Kidney glomerular epithelial cell (primary cell): ENCODE data around the gene RET.

ENCODE experiments used
- DNase-seq: peaks from one replicate; lab custom pipeline; 2025; lab: John Stamatoyannopoulos, UW

The RET gene

DNA sequence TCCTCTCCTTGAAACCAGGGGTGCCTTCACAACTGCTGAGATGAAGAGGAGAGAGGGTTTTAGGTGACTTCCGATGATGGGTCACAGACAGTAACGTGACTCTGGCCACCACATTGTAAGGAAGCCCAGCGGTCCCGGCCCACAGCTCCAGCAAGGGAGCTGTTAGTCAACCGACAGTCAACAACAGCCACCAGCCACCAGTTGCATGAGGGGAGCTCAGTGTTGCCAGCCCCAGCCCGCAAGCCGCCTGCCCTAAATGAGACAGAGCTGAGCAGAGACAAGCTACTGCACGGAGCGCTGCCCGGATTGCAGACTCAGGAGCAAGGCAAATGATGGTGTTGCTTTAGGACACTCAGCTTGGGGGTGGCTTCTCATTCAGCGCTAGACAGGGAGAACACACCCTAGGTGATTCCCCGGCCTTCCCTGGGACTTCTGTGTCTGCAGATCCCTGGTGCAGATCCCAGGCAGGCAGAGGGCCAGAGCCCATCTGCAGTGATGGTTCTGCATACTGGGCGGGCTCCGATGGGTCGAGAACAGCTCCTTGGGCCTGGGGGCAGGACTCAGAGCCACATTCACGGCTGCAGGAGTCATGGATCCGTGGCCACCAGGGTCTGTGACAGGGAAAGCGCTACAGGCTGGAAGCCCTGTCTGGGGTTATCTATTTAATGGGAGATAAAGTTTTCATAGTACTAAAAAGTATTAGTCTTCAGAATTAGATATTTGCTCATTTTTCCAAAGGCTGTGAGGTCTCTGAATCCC lies 14.3 kb upstream of the RET start:
- DNase-seq, result no peak

DNA sequence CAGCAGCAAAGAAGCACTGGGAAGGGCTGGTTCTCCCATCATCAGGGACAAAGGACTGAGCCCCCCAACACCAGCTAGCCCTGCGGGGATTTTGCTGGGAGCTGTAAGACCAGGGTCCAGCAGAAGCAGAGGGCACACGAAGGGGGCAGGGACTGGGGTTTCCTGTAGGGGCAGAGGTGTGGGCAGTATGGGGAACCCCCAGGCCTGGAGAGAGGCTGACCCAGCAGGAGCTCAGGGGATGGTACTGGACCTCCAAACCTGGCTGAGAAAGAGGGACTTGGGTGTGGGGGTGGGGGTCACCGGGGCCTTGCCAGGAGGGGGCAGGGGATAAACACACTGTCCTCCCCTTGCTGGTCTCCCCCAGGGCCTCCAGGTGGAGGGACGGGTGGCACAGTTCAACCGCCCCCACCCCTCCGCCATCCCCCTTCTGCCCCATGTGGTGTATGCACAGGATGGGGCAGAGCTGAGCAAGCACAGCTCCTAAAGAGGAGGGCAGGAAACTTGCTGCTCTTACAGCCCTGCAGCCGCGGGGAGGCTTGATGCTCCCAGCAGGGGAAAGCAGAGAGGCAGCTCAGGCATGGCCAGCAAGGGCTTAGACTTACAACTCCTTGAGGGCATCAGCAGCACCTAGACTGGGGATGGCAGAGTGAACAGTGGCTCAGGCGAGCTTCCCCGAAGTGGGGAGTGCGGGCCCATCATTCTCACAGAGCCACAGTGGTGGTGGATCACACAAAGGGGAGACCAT lies 12.4 kb upstream of the RET start:
- DNase-seq, result no peak

DNA sequence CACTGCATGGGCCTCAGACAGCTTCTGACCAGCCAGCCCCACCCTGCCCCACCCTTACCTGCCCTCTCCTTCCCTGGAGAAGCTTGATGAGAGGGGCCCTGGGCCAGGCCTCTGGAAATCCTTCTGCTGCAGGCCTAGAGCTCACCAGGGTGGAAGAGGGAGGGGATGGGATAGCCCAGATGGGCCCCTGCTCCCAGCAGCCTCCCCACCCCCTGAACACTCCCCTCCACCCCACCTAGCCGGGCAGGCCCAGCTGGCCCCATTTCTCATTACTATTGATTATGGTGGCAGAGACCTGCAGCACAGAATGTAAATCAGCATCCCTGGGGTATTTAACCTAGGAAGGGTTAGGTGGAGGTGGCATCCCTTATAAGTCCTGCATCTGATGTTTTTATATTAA lies 11.6 kb upstream of the RET start:
- DNase-seq, result no peak

DNA sequence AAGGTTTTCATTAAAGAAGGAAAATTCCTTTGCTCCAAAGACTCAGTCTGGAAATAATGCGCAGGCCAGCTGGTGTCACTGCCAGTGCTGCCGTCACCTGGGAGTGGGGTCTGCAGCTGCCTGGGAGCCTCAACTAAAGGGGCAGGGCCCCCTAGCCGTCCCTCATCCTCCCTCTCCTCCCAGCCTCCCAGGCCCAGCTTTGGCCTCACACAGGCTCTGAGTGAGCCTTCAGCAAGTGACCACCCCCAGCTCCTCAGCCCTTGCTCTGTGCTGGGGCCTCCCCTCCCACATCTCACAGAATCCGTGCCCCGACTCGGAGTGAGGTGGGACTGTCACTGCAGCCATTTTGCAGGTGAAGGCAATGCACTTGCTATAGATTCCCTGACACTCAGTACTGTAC lies 11.1 kb upstream of the RET start:
- DNase-seq, result no peak

DNA sequence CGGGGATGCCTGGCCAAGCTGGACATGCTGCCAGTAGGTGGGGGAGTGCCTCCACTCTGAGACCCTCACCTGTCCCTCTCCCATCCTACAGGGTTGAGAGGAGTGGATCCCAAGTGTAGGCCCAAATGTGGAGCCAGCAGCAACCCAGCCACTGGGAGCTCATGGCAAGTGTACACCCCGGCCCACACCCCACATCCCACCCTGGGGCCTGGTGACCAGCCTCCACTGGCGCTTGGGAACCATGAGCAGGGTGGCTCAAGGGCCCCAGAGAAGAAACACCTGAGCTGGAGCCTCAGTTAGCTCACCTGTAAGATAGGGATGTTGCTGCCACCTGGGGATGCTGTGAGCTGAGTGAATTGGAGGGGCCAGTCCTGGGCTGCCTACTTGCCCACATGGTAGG lies 10.4 kb upstream of the RET start:
- no peak for DNase-seq

DNA sequence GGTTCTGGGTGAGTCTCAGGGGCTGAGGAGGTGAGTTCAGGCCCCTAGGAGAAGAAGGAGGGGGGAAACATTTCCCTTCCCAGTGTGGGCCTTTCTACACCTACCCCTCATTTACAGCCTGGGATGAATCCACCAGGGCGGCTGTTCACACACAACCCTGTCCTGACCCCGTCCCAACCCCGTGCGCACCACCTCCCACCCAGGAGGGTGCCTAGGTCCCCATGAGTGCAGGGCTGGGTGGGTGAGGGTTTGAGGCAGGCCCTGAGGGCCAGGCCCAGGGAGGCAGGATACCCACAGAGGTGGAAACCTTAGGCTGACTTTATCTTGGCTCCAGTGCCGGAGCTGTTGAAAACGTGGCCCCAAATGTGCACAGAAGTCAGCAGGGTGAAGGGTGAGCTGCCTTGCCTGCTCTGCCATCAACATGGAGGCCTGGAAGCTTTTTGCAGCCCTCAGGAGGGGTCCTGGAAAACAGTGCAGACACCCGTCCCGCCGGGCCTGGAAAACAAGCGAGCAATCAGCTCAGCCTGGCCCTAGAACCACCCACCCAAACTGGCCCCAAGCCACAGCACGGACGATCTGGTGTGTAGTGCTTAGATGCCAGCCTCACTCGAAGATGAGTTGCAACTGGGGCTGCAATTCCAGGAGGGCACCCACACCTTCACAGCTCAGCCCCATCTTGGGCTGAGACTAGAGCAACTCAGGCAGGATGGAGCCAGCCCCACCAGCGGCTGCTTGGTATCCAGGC lies 9.3 kb upstream of the RET start:
- no peak for DNase-seq

DNA sequence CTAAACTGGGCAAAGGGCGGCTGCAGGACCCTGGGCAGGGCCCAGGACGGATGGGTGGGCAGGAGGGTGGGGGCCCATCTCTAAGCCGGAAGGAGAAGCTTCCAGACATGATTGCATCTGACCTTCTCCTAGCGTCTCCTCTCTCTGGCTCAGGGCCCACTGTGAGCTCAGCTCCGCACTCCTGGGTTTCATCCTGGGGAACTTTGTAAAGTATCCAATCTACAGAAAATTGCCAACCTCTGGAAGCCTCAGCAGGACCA lies 8.8 kb upstream of the RET start:
- no peak for DNase-seq

DNA sequence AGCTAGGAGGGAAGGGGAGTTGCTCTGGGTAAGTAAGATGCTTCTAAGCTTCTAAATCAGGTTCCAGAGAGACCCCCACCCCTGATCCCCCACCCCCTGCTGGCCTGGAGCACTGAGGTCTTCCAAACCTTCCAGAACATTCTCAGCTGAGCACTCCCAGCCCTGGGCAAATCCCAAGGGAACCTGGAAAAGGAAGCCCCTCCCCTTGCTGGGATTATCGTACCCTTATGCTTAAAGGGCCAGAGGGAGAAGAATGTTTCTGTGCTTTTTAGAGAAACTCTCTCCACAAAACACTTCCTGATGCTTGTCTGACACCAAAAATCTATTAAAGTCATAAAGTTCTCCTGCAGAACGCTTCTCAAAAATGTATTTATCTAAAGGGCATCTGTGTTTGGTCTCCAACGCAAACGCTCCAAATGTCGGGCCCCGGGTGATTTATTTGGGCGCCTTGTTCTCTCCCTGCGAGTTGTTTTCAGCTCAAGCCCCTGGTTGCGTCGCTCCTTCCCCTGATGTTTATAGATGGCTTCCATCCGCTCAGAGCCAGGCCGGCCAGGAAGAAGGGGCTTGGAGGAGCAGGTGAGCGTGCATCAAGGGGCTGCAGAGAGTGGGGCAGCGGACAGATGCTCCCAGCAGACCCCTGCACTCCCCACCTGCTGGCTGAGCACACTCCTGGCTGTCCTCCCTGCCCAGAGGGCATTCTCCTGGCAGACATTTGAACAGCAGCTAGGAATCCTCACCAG lies 8.2 kb upstream of the RET start:
- DNase-seq, result no peak

DNA sequence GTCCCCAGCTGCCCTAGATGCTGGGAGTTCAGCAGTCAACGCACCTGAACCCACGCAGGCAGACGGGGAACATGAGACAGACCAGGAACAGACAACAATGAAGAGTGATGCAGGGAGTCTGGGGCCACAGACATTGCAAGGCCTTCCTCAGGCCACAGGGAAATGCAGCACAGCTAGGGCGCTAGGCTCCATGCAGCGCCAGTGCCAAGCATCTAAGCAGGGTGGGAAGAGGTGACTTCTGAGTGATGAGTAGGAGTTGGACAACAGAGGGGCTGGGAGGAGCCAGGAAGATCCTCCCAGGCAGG lies 7.7 kb upstream of the RET start:
- no peak for DNase-seq

DNA sequence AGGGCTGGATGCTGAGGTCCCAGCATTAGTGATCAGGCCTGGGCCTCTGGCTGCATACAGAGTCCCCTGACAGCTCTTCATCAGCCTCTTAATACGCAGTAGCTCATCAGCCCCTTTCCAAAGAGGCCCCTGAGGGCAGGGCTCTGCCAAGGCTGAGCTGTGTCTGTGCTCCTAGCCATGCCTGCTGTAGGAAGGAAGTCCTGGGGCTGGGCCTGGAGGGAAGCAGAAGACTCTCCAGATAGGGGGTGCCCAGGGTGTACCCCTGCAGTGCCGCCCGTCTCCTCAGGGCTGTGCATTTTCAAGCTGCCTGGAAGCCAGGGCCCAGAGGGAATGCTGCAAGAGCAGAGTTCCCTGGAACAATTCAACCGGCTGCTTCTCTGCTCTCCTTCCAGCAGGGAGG lies 7.3 kb upstream of the RET start:
- DNase-seq, result no peak

DNA sequence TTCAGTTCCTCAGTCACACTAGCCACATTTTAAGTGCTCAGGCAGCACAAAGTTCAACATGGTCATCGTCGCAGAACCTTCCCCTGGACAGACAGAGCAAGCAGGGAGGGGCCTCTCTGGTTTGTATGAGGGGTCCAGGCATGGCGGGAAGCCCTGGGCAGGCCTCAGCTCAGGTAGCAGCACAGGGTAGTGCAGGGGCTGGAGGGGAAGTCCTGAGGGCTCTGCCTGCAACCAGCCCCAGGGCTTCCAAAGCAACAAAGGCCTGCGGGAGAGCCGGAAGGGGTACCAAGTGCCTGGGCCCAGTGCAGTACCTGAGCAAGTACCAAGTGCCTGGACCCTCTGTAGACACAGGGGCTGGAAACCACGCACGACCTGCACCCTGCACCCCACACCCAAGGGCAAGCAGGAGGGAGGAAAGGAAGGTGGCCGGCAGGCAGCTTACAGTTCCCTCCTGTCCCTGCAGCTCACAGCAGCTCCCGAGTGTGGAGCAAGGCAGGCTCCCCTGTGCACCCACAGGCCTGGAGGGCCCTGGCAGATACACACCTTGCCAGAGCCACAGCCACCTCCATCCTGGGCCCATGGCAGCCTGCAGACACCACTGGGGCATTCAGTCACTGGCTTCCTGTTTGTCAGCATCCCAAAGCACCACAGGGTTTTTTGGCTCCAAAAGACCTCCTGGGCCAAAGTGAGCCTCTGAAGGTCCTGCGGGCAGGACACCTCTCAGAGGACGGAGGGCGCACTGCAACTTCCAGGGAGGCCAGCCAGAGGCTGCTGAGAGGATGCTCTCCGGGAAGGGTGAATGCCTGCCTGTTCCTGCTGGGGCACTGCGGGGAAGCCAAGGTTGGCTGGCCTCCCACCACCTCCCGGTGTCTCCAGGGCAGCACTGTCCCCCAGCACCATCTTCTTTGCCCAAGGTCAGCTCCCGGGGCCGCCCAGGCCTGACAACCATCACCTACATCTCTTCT lies 6.5 kb upstream of the RET start:
- DNase-seq, result no peak

DNA sequence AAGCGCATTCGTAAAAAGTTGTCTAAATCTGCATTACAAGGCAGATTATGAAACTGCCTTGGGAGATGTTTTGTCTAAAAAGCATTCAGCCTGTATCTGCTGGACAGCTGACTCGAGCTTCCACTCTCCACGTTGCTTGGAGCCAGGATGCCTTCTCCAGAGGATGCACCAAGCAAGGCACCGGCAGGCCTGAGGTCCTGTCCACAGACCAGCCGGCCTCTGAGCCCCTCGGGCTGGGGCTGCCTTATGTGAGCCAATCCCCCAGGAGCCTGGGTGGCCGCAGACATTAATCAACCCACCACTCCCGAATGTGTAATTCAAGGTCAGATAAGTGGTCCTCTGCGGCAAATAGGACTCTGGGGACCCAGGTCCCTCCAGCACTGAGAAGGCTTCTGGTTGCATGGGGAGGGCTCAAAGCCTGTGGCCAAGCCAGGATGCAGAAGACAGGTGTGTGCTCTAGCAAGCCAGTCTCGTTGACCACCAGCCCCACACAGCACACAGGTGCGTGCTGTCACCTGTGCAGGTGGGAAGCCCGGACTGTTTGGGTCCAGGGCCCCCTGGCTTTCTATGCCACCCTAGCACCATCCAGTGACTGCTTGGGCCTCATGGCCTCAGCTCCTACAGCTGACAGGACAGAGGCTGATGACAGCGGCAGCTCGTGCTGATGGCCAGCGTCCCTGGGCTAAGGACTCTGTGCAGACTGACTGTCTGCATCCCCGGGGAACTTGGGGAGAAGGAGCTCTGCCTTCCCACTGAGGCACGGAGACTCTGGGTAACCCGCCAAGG lies 4.8 kb upstream of the RET start:
- no peak for DNase-seq

DNA sequence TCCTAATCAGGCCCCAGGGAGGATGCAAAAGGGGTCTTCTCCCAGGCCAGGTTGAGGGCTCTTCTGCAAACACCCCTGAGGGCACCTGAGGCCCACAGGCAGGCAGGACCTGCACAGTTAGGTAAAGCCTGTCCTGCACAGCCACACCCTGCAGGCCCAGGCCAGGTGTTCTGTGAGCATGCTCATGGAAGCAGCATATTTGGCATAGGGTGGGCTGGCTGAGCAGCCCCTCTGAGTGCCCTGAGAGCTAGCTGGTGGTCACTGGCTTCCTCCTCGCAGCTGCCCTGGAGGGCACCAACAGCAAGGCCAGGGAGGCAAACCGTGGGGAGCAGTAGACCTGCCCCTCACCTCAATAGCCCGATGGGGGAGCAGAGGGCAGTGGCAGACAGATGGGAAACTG lies 3.7 kb upstream of the RET start:
- no peak for DNase-seq

DNA sequence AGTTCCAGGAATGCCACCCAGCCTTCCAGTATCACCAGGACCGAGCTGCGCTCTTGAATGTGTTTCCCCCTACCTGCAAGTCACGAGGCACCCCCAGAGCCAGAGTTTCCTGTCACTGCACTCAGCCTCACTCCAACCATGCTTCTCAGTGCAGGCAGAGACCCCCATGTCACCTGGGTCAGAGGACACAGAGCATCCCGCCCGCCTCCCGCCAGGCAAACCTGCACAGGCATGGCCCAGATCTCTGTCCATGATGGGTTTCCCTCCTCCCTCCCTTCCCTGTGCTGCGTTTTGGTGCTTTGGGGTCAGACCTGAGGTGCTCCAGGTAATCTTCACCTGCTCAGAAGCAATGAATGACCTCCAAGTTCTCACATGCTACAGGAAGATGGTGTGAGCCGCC lies 3.1 kb upstream of the RET start:
- DNase-seq, result no peak

DNA sequence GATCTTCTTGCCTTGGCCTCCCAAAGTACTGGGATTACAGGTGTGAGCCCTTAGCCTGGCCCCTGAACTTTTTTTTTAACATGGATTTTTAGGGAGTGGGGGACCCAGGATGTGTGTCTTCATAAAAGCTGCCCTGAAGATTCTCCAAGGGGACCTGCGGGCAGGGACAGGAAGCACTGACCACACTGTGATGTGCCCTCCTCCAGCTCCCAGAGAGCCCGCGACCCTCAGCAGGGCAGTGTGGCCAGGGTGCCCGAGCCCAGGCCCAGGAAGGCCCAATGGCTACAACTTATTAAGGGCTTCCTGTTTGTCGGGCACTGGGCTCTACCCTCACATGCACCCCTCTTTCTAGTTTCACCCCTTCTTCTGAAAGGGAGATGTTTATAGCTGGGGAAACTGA lies 2.5 kb upstream of the RET start:
- no peak for DNase-seq

DNA sequence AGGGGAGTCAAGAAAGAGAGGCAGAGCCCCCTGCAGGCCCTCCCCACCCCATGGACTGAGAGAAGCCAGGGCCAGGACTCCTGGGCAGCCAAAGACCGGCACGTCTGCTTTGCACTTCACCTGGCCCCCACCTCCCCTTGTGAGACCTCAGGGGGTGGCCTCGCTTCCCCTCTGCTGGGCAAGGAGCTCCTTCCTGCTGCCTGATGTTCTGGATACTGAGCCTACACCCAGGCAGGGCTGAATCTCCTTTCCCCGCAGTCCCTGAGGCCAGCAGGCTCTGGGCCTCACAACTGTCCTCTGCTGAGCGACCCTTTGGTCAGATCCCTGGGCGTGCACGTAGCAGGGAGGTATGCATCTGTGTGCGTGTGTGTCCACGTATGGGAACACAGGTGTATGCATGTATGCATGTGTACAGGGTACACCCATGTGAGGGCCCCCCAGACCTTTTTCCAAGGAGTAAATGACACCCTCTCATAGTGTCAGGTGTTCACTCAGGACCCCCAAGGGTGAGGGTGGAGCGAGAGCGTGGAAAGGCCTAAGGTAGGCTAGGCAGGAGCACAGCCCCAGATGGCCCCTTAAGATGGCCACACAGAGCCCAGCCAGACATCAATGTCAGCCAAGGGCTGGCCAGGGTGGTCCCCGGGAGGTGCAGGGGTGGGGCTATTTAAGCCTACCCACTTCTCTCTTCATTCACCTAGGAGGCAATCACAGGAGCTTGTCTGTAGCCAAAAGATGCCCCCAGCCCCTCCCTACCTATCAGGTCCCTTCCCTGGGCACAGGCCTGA lies 1.9 kb upstream of the RET start:
- DNase-seq, result no peak

DNA sequence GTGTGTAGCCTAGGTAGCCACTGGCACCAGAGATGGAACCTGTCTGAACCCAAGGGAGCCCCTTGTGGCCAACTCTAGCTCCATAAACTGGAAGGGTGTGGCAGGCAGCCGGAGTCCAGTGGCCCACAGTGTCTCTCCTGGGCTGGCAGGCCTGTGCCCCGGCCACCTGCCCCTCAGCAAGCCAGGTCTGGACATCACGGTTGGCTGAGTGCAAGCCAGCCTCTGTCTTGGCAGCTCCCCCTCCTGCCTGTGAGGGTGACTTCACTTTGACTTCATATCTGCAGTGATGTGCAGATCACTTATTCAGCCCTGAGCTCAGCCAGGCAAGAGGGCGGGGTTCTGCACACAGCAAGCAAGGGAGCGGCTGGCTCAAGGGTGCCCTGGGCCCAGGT lies 1.3 kb upstream of the RET start:
- no peak for DNase-seq

DNA sequence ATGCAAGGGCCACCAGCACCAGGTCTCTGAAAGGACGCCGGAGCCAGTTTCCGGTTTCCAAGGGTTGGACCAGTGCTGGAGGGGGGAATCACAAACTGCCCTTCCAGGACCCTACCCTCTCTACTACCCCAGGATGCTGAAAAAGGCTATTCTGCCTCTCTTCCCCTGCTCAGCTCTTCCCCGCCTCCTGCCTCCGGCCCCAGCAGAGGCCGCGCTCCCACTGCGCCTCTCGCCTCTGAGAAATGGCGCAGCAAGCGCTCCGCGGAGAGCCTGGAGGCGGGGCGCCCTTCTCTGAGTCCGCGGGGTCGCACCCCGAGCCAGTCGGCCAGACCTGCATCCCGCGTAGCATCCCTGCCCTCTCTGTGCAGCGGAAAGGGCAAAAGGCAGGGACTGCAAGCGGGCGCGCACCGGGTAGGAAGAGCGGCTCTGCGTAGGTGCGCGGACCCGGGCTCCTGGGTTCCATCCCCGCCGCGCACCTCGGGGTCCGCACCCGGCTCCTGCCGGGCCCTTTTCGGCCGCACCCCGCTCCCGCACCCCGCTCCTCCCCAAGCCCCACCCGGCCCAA lies 476 bp upstream of the RET start:
- no peak for DNase-seq

DNA sequence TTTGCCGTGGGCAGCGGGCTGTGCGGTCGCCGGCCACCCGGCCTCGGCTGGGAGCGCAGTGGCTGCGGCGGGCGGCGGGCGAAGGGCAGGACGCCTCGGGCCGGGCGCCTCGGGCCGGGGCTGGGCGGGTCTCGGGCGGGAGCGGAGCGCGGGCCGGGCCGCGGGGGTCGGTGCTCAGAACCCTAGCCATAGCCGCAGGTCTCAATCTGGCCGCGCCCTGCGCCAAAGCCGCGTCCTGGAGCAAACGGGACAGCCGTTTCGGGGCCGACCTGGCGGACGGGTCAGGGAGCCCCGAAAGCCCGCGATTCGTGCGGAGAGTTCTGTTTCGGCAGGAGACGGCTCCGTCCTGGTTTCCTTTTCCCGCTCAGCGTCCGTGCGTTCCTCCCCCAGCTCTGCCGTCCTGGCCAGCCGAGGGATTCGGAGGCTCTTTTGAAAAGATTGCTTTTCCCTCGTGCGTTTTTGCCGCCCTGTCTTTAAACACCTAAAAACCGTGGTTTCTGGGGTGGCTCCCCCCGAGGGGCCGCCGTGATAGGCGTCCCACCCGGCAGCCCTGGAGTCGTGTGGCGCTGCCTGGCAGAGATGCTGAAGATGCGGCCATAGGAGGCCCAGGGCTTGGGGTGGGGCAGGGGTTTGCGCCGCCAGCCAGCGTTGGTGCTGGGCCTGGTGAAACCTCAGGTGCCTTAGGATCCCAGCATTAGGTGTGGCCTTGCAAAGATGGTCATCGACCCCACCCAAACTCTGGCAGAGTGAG lies 727 bp downstream of the RET start:
- no peak for DNase-seq
